GM10847 (cell line): ENCODE measurements around the gene CD6.

ENCODE experiments used
- POLR2A ChIP-seq: IDR thresholded peaks from 2 replicates; pipeline ENCODE4 v1.6.1; 2011; ENCODE audit not compliant: insufficient read length; ENCODE audit errors: extremely low read depth

The CD6 gene

GRCh38 chr11:61054927-61055562, 83.6 kb downstream of the CD6 start:
- no peak for TF ChIP-seq POLR2A

- no peak for TF ChIP-seq POLR2A
These were observed 84.3 kb downstream of the CD6 start for GRCh38 chr11:61055776-61056175.

GRCh38 chr11:61056571-61056970, 85.1 kb downstream of the CD6 start:
- TF ChIP-seq POLR2A: no peak

- no peak for TF ChIP-seq POLR2A
These were observed 85.5 kb downstream of the CD6 start for GRCh38 chr11:61056981-61057380.

- TF ChIP-seq POLR2A: no peak
These were observed 86.1 kb downstream of the CD6 start for GRCh38 chr11:61057615-61058014.

GRCh38 chr11:61058583-61059259, 87.2 kb downstream of the CD6 start:
- no peak for TF ChIP-seq POLR2A

- TF ChIP-seq POLR2A: no peak
These were observed 87.8 kb downstream of the CD6 start for GRCh38 chr11:61059260-61059752.

GRCh38 chr11:61061081-61061826, 89.8 kb downstream of the CD6 start:
- no peak for TF ChIP-seq POLR2A

GRCh38 chr11:61062181-61062930, 90.9 kb downstream of the CD6 start:
- TF ChIP-seq POLR2A: no peak

- TF ChIP-seq POLR2A: no peak
These were observed 94.6 kb downstream of the CD6 start for GRCh38 chr11:61065955-61066638.

GRCh38 chr11:61066645-61067044, 95.2 kb downstream of the CD6 start:
- no peak for TF ChIP-seq POLR2A

- no peak for TF ChIP-seq POLR2A
These were observed 96.4 kb downstream of the CD6 start for GRCh38 chr11:61067782-61068446.

GRCh38 chr11:61068581-61068980, 97.1 kb downstream of the CD6 start:
- TF ChIP-seq POLR2A: no peak

GRCh38 chr11:61069427-61069826, 97.9 kb downstream of the CD6 start:
- no peak for TF ChIP-seq POLR2A
